Measurements from ENCODE around the gene NRAP. TPM values are rescaled to one million over a fixed set of nuclear protein-coding genes. Genes with fewer than 3 reads are reported as not detected.

NRAP gene
- total and polyA plus RNA-seq, 2 of the 8 experiments (the other 6 are each of a cell fraction or from before 2014, with no cell fraction given): not detected

DNA sequence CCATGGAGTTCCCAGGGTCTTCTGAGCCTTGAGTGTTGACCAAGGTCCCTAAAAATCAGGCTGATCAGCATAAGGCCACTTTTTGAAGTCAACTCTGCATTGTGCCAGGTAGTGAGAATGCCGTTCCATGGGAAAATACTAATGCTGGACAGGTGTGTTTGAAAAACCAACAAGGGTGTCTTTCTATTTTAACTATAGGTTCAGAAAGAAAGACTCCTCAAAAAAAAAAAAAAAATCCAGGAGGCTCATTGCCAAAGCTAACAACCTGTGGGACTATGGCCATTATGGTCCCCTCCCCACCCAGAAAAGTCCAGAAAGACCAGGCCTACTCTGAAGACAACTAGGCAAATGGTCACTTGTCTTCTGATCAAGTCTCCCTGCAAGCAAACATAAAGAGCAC is 44.4 kb downstream of the NRAP start (continued):
- TF ChIP-seq CHD7 (IDR thresholded peaks at IDR 0.05; ENCODE audit: insufficient replicate concordance, low read length) (no peak), E2F6 (IDR thresholded peaks at IDR 0.05) (no peak), SP2 (IDR thresholded peaks at IDR 0.05; ENCODE audit: low read length) (no peak), JUND (IDR thresholded peaks at IDR 0.05; ENCODE audit: low read length) (no peak), BACH1 (IDR thresholded peaks at IDR 0.05; ENCODE audit: low read length) (no peak), RBBP5 (IDR thresholded peaks at IDR 0.05; ENCODE audit: borderline replicate concordance, low read depth, low read length) (no peak)
